Occipital lobe (tissue), 2 donors: ENCODE measurements around the gene RAX. TPM values are rescaled to one million over a fixed set of nuclear protein-coding genes. Genes with fewer than 3 reads are reported as not detected.
"Not testable (repeated sequence)": the region's sequence is repeated elsewhere in the genome, so short reads cannot be mapped to it uniquely, and the experiment has no call there.

Experiments
- DNase-seq: peaks from one replicate; lab custom pipeline; 2025; lab: John Stamatoyannopoulos, UW
- total RNA-seq: library from RNA; depleted of rRNA; stranded (reverse); fragments of >200 nt; gene quantifications from one replicate; pipeline ENCODE4 v1.2.3, GENCODE V29; 2014

Gene RAX
- total RNA-seq, 1 donor from 2014 or later, result not detected

GRCh38 chr18:59273759-59274532 is 692 bp upstream of the RAX start:
- DNase-seq, result no peak

- DNase-seq, result no peak
Measured at GRCh38 chr18:59272221-59272888, 899 bp downstream of the RAX start.

GRCh38 chr18:59271606-59272220 is 1.5 kb downstream of the RAX start:
- no peak for DNase-seq

GRCh38 chr18:59270689-59271257 is 2.5 kb downstream of the RAX start:
- no peak for DNase-seq

- DNase-seq, result no peak
Measured at GRCh38 chr18:59269563-59270119, 3.6 kb downstream of the RAX start.

- no peak for DNase-seq
Measured at GRCh38 chr18:59268721-59269562, 4.3 kb downstream of the RAX start.

- no peak for DNase-seq
Measured at GRCh38 chr18:59268127-59268720, 5.0 kb downstream of the RAX start.

GRCh38 chr18:59267503-59268126 is 5.6 kb downstream of the RAX start:
- no peak for DNase-seq

- no peak for DNase-seq
Measured at GRCh38 chr18:59266886-59267502, 6.3 kb downstream of the RAX start.

GRCh38 chr18:59266459-59266858 is 6.8 kb downstream of the RAX start:
- DNase-seq, result no peak

- DNase-seq, result no peak
Measured at GRCh38 chr18:59265974-59266369, 7.3 kb downstream of the RAX start.

GRCh38 chr18:59265246-59265973 is 7.8 kb downstream of the RAX start:
- no peak for DNase-seq

- no peak for DNase-seq
Measured at GRCh38 chr18:59264651-59265245, 8.5 kb downstream of the RAX start.

- DNase-seq, result no peak
Measured at GRCh38 chr18:59264121-59264571, 9.1 kb downstream of the RAX start.

GRCh38 chr18:59263661-59264060 is 9.6 kb downstream of the RAX start:
- no peak for DNase-seq

- not testable (repeated sequence) for DNase-seq
Measured at GRCh38 chr18:59262243-59262642, 11.0 kb downstream of the RAX start.

- DNase-seq, result not testable (repeated sequence)
Measured at GRCh38 chr18:59261842-59262241, 11.4 kb downstream of the RAX start.

- not testable (repeated sequence) for DNase-seq
Measured at GRCh38 chr18:59255491-59255890, 17.8 kb downstream of the RAX start.
